Camera-type eye (tissue), 1 donor: ENCODE measurements around the gene LETMD1. TPM values are rescaled to one million over a fixed set of nuclear protein-coding genes. Genes with fewer than 3 reads are reported as not detected.

ENCODE experiments used
- total RNA-seq: library from RNA; depleted of rRNA; stranded (reverse); fragments of >200 nt; gene quantifications from one replicate; pipeline ENCODE4 v1.2.3, GENCODE V29; 2014

Gene LETMD1, protein sequence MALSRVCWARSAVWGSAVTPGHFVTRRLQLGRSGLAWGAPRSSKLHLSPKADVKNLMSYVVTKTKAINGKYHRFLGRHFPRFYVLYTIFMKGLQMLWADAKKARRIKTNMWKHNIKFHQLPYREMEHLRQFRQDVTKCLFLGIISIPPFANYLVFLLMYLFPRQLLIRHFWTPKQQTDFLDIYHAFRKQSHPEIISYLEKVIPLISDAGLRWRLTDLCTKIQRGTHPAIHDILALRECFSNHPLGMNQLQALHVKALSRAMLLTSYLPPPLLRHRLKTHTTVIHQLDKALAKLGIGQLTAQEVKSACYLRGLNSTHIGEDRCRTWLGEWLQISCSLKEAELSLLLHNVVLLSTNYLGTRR
- 65.2 TPM for total RNA-seq

GRCh38 chr12:51047655-51048540 lies at the start of gene LETMD1:
Gene LETMD1, plus strand, starts transcription at chr12:51048327. Its CDS starts 30 bp downstream, at chr12:51048357.

DNA sequence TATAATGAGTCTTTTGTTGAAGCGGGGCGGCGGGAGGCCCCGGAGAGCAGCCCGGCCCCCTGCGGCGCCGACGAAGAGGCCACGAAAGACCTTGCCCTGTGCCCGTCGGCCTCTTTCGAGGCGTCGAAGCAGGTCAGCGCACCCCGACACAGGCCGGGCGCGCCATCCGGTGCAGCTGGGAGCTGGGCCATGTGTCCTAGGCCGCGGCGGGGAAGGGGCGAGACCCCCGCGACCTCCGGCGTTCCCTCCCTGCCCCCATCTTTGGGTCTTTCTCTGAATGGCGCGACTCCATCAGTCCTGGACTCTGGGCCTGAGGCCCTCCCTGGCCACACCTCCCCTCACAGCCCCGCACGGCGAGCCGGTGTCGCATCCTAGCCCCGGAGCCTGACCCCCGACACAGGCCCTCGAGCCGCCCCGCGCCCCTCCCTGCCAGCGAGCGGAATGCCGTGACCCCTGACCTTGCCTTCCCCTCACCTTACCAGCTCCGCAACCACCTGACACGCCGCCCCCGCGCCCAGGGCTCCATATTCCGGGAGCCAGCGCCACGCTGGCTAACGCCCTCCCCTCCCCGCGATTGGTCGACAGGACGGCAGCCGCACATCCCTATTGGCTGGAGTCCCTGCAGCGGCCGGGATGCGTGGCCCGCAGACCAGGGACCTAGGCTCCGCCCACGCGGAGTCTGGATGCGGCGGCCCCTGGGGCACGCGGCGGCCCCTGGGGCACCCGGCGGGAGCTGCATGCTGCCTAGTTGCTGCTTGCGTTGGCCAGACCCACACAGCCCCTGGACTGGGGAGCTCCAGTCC lies 22.1 kb upstream of the LETMD1 start, which contains the start of gene SLC11A2:
SLC11A2 (minus strand) TSS at position 549 of the 803 bp plus-strand sequence. CDS start 15,656 bp downstream, outside the sequence.

DNA sequence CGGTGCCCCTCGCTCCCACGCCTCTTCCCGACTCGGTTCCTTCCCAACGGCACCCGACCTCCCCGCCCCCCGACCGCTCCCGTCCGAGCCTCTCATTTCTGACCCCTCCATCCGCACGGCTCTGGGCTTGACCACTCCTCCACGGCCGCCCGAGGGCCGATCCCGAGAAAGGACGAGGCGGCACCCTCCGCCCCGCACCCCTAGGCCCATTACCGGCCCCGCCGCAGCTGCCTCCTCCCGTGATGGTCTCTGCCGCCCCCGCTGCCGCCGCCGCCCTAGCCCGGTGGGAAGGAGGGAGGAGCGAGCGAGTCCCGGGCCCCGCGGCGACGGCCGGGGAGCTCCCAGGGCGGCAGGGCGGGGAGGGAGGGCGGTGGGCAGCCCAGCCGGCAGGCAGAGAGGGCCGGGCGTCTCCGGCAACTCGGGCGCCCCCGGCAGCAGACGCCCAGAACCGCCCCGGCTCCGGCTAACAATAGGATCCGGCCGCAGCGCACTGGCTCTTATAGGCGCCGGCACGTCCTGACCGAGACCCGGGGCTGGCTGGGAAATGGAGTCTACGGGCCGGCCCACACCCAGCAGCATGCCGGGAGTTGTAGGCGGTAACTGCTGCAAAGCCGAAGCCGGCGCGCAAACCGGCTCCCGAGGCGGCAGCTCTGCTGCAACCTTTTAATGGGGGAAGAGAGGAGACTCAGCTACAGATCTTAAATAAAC lies 35.2 kb downstream of the LETMD1 start, which contains the start of gene CSRNP2:
CSRNP2 (minus strand) TSS at position 471 of the 708 bp plus-strand sequence. CDS start 7,035 bp downstream, outside the sequence.

Other genes starting within 250 kb of the LETMD1 start
- gene TMPRSS12, start 205.4 kb upstream of the LETMD1 start, total RNA-seq, result not detected
- not detected for gene HIGD1C, start 95.8 kb upstream of the LETMD1 start, total RNA-seq
- 63.3 TPM for gene SLC11A2, start 21.9 kb upstream of the LETMD1 start, total RNA-seq
- 53.7 TPM for gene CSRNP2, start 35.3 kb downstream of the LETMD1 start, total RNA-seq
- gene TFCP2, start 124.8 kb downstream of the LETMD1 start, total RNA-seq, result 42.2 TPM
- 8.2 TPM for gene POU6F1, start 169.7 kb downstream of the LETMD1 start, total RNA-seq
- gene DAZAP2, start 190.5 kb downstream of the LETMD1 start, total RNA-seq, result 96.7 TPM
- gene SMAGP, start 222.1 kb downstream of the LETMD1 start, total RNA-seq, result 6.8 TPM